ENCODE data around the gene RDH12.
"Not testable (repeated sequence)": the region's sequence is repeated elsewhere in the genome, so short reads cannot be mapped to it uniquely, and the experiment has no call there.

The RDH12 gene

DNA sequence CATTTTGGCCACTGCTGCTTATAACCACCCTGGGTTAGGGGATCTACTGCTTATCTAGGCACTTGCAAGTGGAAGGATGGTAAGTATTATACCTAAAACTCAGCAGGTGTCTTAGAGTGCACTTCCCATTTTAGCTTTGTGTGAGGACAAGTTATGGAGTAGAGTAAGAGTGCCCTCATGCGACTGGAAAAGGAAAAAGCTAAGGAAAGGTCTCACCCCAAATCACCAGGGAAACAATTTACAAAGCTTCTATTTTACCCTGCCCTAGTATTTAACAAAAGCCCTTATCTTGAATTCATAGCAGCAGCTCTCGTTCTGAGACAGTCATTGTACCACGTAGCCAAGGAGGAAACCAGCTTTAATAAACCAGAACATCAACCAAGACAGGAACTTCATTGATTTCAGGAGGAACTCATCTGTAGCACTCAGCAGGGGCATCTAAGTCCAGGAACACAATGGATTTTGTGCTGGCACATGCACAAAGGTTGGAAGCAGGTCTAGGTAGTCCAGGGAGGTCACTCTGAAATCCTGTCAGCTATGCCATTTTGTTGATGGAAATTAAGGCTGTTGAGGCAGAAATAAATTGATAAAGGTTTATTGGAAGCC lies 2.9 kb downstream of the RDH12 start:
- DNase-seq (ENCODE audit: low read depth in 2 of 2): peak in 1 of 2 donors; percentile 7

GRCh38 chr14:67705211-67705610 lies 3.5 kb downstream of the RDH12 start:
- DNase-seq (ENCODE audit: low read depth in 2 of 2): no peak

GRCh38 chr14:67709346-67709745 lies 7.7 kb downstream of the RDH12 start:
- DNase-seq (ENCODE audit: low read depth in 2 of 2): not testable (repeated sequence)

DNA sequence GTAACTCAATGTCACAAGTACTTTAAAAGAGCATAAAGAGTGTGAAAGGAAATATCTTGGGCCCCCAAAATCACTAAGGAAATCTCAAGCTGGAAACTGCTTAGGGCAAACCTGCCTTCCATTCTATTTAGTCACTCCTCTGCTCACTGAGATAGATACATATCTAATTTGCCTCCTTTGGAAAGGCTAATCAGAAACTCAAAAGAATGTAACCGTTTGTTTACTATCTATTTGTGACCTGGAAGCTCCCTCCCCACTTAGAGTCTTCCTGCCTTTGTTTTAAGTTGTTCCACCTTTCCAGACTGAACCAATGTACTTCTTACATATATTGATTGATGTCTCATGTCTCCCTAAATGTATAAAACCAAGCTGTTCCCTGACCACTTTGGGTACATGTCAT lies 8.1 kb downstream of the RDH12 start:
- DNase-seq (ENCODE audit: low read depth in 2 of 2): not testable (repeated sequence)

- no peak for DNase-seq (ENCODE audit: low read depth in 2 of 2)
Observed at GRCh38 chr14:67710209-67710608, 8.5 kb downstream of the RDH12 start.

GRCh38 chr14:67717048-67717447 lies 15.4 kb downstream of the RDH12 start:
- DNase-seq (ENCODE audit: low read depth in 2 of 2): no peak

GRCh38 chr14:67718265-67718664 lies 16.6 kb downstream of the RDH12 start:
- DNase-seq (ENCODE audit: low read depth in 2 of 2): no peak

- DNase-seq (ENCODE audit: low read depth in 2 of 2): not testable (repeated sequence)
Observed at GRCh38 chr14:67719385-67719784, 17.7 kb downstream of the RDH12 start.

- DNase-seq (ENCODE audit: low read depth in 2 of 2): no peak
Observed at GRCh38 chr14:67719866-67720265, 18.2 kb downstream of the RDH12 start.

- no peak for DNase-seq (ENCODE audit: low read depth in 2 of 2)
Observed at GRCh38 chr14:67721875-67722274, 20.2 kb downstream of the RDH12 start.

- DNase-seq (ENCODE audit: low read depth in 2 of 2): no peak
Observed at GRCh38 chr14:67722293-67722692, 20.6 kb downstream of the RDH12 start.

DNA sequence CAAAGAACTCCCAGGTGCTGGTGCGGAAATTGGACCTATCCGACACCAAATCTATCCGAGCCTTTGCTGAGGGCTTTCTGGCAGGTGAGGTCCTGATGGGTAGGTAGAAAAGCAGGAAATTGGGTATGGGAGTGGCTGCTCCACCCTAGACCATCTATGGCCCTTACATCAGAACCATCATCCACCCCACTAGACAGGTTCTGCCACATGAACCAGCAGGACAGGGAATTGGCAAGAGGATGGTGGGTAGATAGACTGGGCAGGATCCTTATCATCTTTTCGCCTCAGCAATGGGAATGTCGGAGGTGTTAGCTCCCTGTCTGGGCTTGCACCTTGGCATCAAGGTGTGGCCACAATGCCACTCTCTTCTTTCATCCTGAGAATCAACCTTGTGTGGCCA lies 23.5 kb downstream of the RDH12 start:
- no peak for DNase-seq (ENCODE audit: low read depth in 2 of 2)

GRCh38 chr14:67727361-67727760 lies 25.7 kb downstream of the RDH12 start:
- DNase-seq (ENCODE audit: low read depth in 2 of 2): no peak

DNA sequence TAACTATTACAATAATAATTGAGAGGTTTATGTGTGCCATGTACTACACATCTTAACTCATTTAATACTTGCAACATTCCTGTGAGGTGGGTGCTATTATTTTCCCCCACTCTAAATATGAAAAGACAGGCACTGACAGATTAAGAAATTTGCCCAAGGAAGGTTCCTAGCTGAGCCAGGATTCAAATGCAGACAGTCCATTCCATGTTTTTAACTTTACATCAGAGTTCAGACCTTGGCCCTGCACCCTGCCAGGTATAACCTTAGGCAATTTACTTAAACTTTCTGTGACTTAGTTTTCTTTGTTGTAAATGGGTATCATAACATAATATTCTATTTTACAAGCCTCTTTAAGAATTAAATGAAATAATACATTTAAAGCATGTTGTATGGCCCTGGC lies 26.6 kb downstream of the RDH12 start:
- DNase-seq (ENCODE audit: low read depth in 2 of 2): no peak

DNA sequence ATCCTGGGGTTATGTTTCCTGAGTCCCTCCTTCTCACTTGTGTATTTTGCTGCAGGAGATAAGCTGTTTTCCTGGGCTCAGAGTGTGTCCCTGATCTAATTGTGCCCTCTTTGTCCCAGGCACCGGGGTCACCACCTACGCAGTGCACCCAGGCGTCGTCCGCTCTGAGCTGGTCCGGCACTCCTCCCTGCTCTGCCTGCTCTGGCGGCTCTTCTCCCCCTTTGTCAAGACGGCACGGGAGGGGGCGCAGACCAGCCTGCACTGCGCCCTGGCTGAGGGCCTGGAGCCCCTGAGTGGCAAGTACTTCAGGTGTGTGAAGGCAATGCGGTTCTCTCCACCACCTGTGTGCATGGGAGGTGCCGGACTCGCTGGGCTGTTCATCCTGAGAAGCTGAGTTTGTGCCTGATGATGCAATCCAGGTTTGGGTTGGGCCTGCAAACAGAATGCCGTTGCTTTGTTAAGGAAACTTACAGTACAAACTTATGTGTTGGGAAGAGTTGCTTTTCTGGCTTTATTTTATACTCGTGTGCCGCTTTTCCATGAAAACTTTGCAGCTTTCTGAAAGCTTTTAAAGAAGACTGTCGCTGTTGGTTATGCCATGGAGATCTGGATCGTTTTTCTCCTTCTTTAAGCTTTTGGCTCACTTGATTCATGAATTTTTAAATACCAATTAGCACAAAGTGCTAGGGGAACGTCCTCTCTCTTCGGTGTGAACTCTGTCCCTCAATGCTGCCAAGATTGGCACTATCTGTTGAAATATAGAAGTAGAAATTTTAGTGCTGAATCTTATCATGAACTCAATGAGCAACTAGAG lies 27.6 kb downstream of the RDH12 start:
- DNase-seq (ENCODE audit: low read depth in 2 of 2): no peak

GRCh38 chr14:67733616-67734015 lies 31.9 kb downstream of the RDH12 start:
- no peak for DNase-seq (ENCODE audit: low read depth in 2 of 2)

DNA sequence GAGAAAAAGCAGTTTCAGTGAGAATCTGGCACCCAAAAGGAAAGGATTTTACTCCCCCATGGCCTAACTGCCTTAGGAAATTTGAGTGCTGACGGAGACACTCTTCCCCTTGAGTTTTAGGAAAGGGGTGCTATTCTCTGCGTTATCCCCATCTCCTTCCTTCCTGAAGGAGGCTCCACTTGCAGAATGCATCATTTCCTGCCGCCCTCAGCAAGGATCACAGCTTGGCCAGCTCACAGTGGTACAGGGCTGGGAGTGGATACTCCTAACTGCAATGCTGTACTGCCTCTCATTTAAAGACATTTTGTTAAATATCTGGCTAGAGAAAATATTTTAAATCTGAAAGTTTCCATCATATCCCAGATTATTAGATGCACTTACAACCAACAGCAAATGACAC lies 33.0 kb downstream of the RDH12 start:
- no peak for DNase-seq (ENCODE audit: low read depth in 2 of 2)

- DNase-seq (ENCODE audit: low read depth in 2 of 2): no peak
Observed at GRCh38 chr14:67735336-67736147, 33.9 kb downstream of the RDH12 start.

- no peak for DNase-seq (ENCODE audit: low read depth in 2 of 2)
Observed at GRCh38 chr14:67736771-67737170, 35.1 kb downstream of the RDH12 start.

- no peak for DNase-seq (ENCODE audit: low read depth in 2 of 2)
Observed at GRCh38 chr14:67738740-67739504, 37.2 kb downstream of the RDH12 start.

DNA sequence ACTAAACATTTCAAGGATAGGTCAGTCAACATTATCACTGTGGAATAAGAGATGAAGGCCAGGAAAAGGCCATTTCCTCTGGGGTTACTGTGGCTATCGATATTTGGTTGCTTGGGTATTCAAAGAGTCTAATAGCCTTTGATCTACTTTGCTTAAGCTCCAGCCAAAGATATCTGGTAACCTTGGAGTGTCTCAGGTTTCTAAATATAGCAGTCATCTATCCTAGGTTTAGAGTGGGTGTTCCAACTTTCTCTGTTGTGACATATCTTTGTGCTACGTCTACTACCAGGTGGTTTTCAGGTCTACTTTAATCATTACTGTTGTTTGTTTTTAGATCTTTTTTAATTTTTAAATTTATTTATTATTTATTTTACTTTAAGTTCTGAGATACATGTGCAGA lies 42.4 kb downstream of the RDH12 start:
- no peak for DNase-seq (ENCODE audit: low read depth in 2 of 2)

- DNase-seq (ENCODE audit: low read depth in 2 of 2): no peak
Observed at GRCh38 chr14:67746927-67747326, 45.2 kb downstream of the RDH12 start.

Measured in activated CD8-positive, alpha-beta memory T cell treated with anti-CD3 and anti-CD28 coated beads for 4 hours (primary cell).